Neural cell (in vitro differentiated cells): ENCODE results near the gene CNTNAP5.

Experiments
- CTCF ChIP-seq: fragments of 450-650 bp; IDR thresholded peaks from 2 replicates; pipeline ENCODE4 v1.5.1; 2014; ENCODE audit warnings: antibody characterized with exemption, mild to moderate bottlenecking, moderate library complexity; ENCODE audit not compliant: poor library complexity, severe bottlenecking
- EZH2 ChIP-seq: fragments of 200-600, 300-800 bp; shearing (Covaris generic), sonication (generic); IDR thresholded peaks from 2 replicates; pipeline ENCODE4 v1.6.1; 2014; ENCODE audit warnings: antibody characterized with exemption, low read length, borderline replicate concordance, mild to moderate bottlenecking; ENCODE audit not compliant: insufficient read depth, poor library complexity, severe bottlenecking
- SMC3 ChIP-seq: fragments of 450-650 bp; conservative IDR thresholded peaks from 2 replicates; pipeline ENCODE4 v1.6.1; 2014; ENCODE audit warnings: antibody characterized with exemption, mild to moderate bottlenecking, moderate library complexity; ENCODE audit not compliant: poor library complexity

DNA sequence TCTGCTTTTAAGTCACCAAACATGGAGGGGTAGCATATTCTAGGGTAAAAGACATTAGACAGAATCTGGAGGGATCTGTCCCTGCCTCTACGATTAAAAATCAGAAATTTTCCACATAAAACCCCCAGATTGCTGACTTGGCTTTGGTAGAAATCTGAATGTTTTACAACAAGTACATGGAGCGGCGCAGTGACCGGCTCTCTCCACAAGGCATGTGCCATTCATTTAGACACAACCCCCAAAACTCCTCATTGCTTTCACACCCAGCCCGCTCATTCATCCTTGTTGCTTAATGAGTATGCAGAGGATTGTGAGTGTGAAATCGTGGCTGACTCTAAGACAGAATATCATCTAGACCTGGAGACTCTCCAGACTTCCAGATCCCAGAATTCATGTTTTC, 140.6 kb downstream of the CNTNAP5 start:
- TF ChIP-seq CTCF (no peak), SMC3 (no peak), EZH2 (no peak)
